Liver (tissue), 9 donors: ENCODE data around the gene MSI2. TPM values are rescaled to one million over a fixed set of nuclear protein-coding genes. Genes with fewer than 3 reads are reported as not detected.

Experiments used
- DNase-seq: peaks from one replicate; pipeline ENCODE4 v3.0.0-alpha.2; 2017; ENCODE audit warnings: low spot score
- H3K27ac ChIP-seq, 2 donors: one replicate each; pipeline ENCODE4 v1.7.0; 2013; ENCODE audit warnings: inconsistent platforms in 2 of 2, low read length in 2 of 2, control low read depth in 1 of 2, low read depth in 1 of 2, mild to moderate bottlenecking in 1 of 2
- H3K27me3 ChIP-seq, 4 donors: one replicate each; pipeline versions ENCODE4 v1.6.1 to v1.7.0; 2013; ENCODE audit warnings: low read length in 3 of 4, inconsistent platforms in 1 of 4, mild to moderate bottlenecking in 1 of 4, moderate library complexity in 1 of 4; ENCODE audit not compliant: control insufficient read depth in 4 of 4, insufficient read depth in 4 of 4
- H3K36me3 ChIP-seq, 4 donors: one replicate each; pipeline versions ENCODE4 v1.6.1 to v1.7.0; 2013; ENCODE audit warnings: low read length in 3 of 4, mild to moderate bottlenecking in 3 of 4, low read depth in 1 of 4, moderate library complexity in 1 of 4; ENCODE audit not compliant: control insufficient read depth in 4 of 4, insufficient read depth in 3 of 4
- H3K4me1 ChIP-seq, 4 donors: one replicate each; pipeline versions ENCODE4 v1.6.1 to v1.7.0; 2013; ENCODE audit warnings: low read length in 3 of 4, mild to moderate bottlenecking in 3 of 4, moderate library complexity in 1 of 4; ENCODE audit not compliant: control insufficient read depth in 4 of 4, insufficient read depth in 4 of 4
- H3K4me3 ChIP-seq, 3 donors: one replicate each; pipeline versions ENCODE4 v1.6.1 to v1.7.0; 2013; ENCODE audit warnings: low read length in 3 of 3, control low read depth in 1 of 3, low read depth in 1 of 3, mild to moderate bottlenecking in 1 of 3
- H3K9ac ChIP-seq, 2 donors: one replicate each; pipeline ENCODE4 v1.7.0; 2013; ENCODE audit warnings: low read length in 2 of 2, mild to moderate bottlenecking in 2 of 2, moderate library complexity in 2 of 2, control low read depth in 1 of 2, low read depth in 1 of 2
- H3K9me3 ChIP-seq, 4 donors: one replicate each; pipeline versions ENCODE4 v1.6.1 to v1.7.0; 2013; ENCODE audit warnings: low read length in 3 of 4; ENCODE audit not compliant: control insufficient read depth in 4 of 4
- EGR1 ChIP-seq, 2 donors: IDR thresholded peaks; 2 replicates each; pipeline ENCODE4 v1.6.1; 2016 to 2018; ENCODE audit warnings: antibody characterized with exemption in 2 of 2, low read depth in 2 of 2
- FOXA2 ChIP-seq: IDR thresholded peaks from 2 replicates; pipeline ENCODE4 v1.6.1; 2016; ENCODE audit warnings: antibody characterized with exemption
- GABPA ChIP-seq, 2 donors: IDR thresholded peaks in 1 of 2; conservative IDR thresholded peaks in 1 of 2; 2 replicates each; pipeline ENCODE4 v1.6.1; 2016; ENCODE audit warnings: antibody characterized with exemption in 2 of 2, mild to moderate bottlenecking in 1 of 2, moderate library complexity in 1 of 2
- HNF4G ChIP-seq: IDR thresholded peaks from 2 replicates; pipeline ENCODE4 v1.6.1; 2016; ENCODE audit warnings: antibody characterized with exemption
- JUND ChIP-seq, 2 donors: IDR thresholded peaks; 2 replicates each; pipeline ENCODE4 v1.6.1; 2016; ENCODE audit warnings: antibody characterized with exemption in 2 of 2
- NR2F2 ChIP-seq: IDR thresholded peaks from 2 replicates; pipeline ENCODE4 v1.6.1; 2016; ENCODE audit warnings: antibody characterized with exemption
- REST ChIP-seq: IDR thresholded peaks from 2 replicates; pipeline ENCODE4 v1.6.1; 2016; ENCODE audit warnings: antibody characterized with exemption, mild to moderate bottlenecking
- RXRA ChIP-seq, 2 donors: IDR thresholded peaks; 2 replicates each; pipeline ENCODE4 v1.6.1; 2017 to 2018; ENCODE audit warnings: antibody characterized with exemption in 2 of 2, mild to moderate bottlenecking in 1 of 2
- SP1 ChIP-seq: IDR thresholded peaks from 2 replicates; pipeline ENCODE4 v1.6.1; 2018; ENCODE audit warnings: antibody characterized with exemption, mild to moderate bottlenecking
- TAF1 ChIP-seq: conservative IDR thresholded peaks from 2 replicates; pipeline ENCODE4 v1.6.1; 2016; ENCODE audit warnings: antibody characterized with exemption, mild to moderate bottlenecking
- WGBS: extraction: QIAGEN DNeasy Blood & Tissue Kit; methylation state at CpG from one replicate; pipeline ENCODE4 v1.1.7; 2013; 5-methylcytosine and 5-hydroxymethylcytosine counted together
- polyA plus RNA-seq, 2 donors: library from polyadenylated mRNA; stranded (reverse) in 1 of 2; unstranded in 1 of 2; fragments of 200-250 nt in 1 of 2; fragments of >200 nt in 1 of 2; fragmentation: Nextera tagmentation in 1 of 2; extraction: Ambion mirVana in 1 of 2; gene quantifications; one replicate each; pipeline versions ENCODE4 v1.2.1 to v1.2.3, GENCODE V29; 2013 to 2015
- total RNA-seq, 2 donors: library from RNA; depleted of rRNA; stranded (reverse); fragments of >200 nt; gene quantifications; one replicate each; pipeline ENCODE4 v1.2.3, GENCODE V29; 2014
- TF ChIP-seq, protein P1 (sequence below): IDR thresholded peaks from 2 replicates; pipeline ENCODE4 v1.6.1; 2016; ENCODE audit warnings: antibody characterized with exemption
- TF ChIP-seq, protein P2 (sequence below): IDR thresholded peaks from 2 replicates; pipeline ENCODE4 v1.6.1; 2016; ENCODE audit warnings: antibody characterized with exemption
- donor health status: healthy.
- donor health status: healthy.
- donor health status: healthy.
- donor health status: healthy.
- donor health status: healthy.

MSI2 gene
- total and polyA plus RNA-seq, 4 donors: 5.7 to 15.6 (median 9.2) TPM

GRCh38 chr17:57518587-57519581, 262.6 kb downstream of the MSI2 start:
- Histone ChIP-seq H3K27me3 (no peaks in the 10 kb centered on the region), H3K4me1 (peaks cover 0 to 6% (median 4%) of the 10 kb centered on the region in 4 donors), H3K9ac (no peak overlapping the region), H3K36me3 (no peaks in the 10 kb centered on the region), H3K9me3 (no peaks in the 10 kb centered on the region), H3K4me3 (no peak overlapping the region), H3K27ac (no peak overlapping the region)
- no peak for DNase-seq
- 90% methylated on average over 20 of the region's 20 CpGs for WGBS
- TF ChIP-seq EGR1 (IDR thresholded peaks at IDR 0.05; ENCODE audit: low read depth in 2 of 2) (no peak), RXRA (IDR thresholded peaks at IDR 0.05) (no peak), JUND (IDR thresholded peaks at IDR 0.05) (no peak)

GRCh38 chr17:57519800-57520199, 263.5 kb downstream of the MSI2 start:
- 97% methylated on average over 7 of the region's 7 CpGs for WGBS
- H3K27me3 ChIP-seq: no peaks in the 10 kb centered on the region
- no peak for DNase-seq
- no peaks in the 10 kb centered on the region for H3K36me3 ChIP-seq
- no peak for TF ChIP-seq HNF4G
- no peak for TF ChIP-seq TAF1
- H3K27ac ChIP-seq: no peak overlapping the region
- peaks cover 0 to 6% (median 4%) of the 10 kb centered on the region in 4 donors for H3K4me1 ChIP-seq
- H3K4me3 ChIP-seq: no peak overlapping the region
- H3K9me3 ChIP-seq: no peaks in the 10 kb centered on the region
- H3K9ac ChIP-seq: no peak overlapping the region

- H3K9ac ChIP-seq: no peak overlapping the region
- TF ChIP-seq HNF4G: no peak
- no peak for TF ChIP-seq EGR1 (IDR thresholded peaks at IDR 0.05; ENCODE audit: low read depth in 2 of 2)
- TF ChIP-seq, protein P1, sequence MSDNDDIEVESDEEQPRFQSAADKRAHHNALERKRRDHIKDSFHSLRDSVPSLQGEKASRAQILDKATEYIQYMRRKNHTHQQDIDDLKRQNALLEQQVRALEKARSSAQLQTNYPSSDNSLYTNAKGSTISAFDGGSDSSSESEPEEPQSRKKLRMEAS: no peak
- TF ChIP-seq, protein P2, sequence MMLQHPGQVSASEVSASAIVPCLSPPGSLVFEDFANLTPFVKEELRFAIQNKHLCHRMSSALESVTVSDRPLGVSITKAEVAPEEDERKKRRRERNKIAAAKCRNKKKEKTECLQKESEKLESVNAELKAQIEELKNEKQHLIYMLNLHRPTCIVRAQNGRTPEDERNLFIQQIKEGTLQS: no peak
- TF ChIP-seq SP1: no peak
- no peak for TF ChIP-seq NR2F2
- TF ChIP-seq FOXA2: no peak
- no peak for TF ChIP-seq REST
- TF ChIP-seq TAF1: no peak
- TF ChIP-seq GABPA (IDR thresholded peaks at IDR 0.05 in 1 of 2, conservative IDR thresholded peaks at IDR 0.05 in 1 of 2): no peak
- no peak for TF ChIP-seq RXRA (IDR thresholded peaks at IDR 0.05)
- H3K4me1 ChIP-seq: peaks cover 0 to 6% (median 2%) of the 10 kb centered on the region in 4 donors
- H3K27me3 ChIP-seq: no peaks in the 10 kb centered on the region
- no peaks in the 10 kb centered on the region for H3K36me3 ChIP-seq
- DNase-seq: no peak
- H3K27ac ChIP-seq: no peak overlapping the region
- H3K4me3 ChIP-seq: no peak overlapping the region
- WGBS: 96% methylated on average over 7 of the region's 7 CpGs
- no peaks in the 10 kb centered on the region for H3K9me3 ChIP-seq
Observed at GRCh38 chr17:57521606-57522005, 265.3 kb downstream of the MSI2 start.
